K562 (cell line): ENCODE results near the gene FRMPD4. TPM values are rescaled to one million over a fixed set of nuclear protein-coding genes. Genes with fewer than 3 reads are reported as not detected.

Source experiments
- ATAC-seq: fragments of 200-7000 bp; cut with Tn5 transposase; 3 replicates; pipeline ENCODE4 v1.9.1; 2020; ENCODE audit warnings: moderate library complexity
- BruUV-seq: library from RNA; stranded (reverse); fragments of 400-500 nt; replicated peaks from 2 replicates; lab custom pipeline; 2021; lab: Mats Ljungman, UMichigan
- CTCF ChIA-PET: fragments of 300-600 bp; formaldehyde crosslinking; extraction: SDS; loops from one replicate; lab custom pipeline; 2021; ENCODE audit warnings: low intra/inter-chr PET ratio; lab: Yijun Ruan, JAX
- POLR2A ChIA-PET: fragments of 300-600, 350-650 bp; sonication (Branson Sonifier 250); formaldehyde crosslinking; extraction: SDS; loops from one replicate; lab custom pipeline; 2021; ENCODE audit warnings: antibody characterized with exemption, inconsistent platforms; lab: Yijun Ruan, JAX
- DNase-seq, 4 experiments: peaks; one replicate each; pipeline versions ENCODE4 v3.0.0 to v3.0.0-alpha.2; 2011 to 2018; ENCODE audit warnings: low spot score in 3 of 4, mixed read lengths in 3 of 4; ENCODE audit errors: extremely low read depth in 1 of 4
- FAIRE-seq: peaks from 2 replicates; lab custom pipeline; 2011; peaks lifted over from hg19 to GRCh38; lab: Jason Lieb, UNC
- H2AFZ ChIP-seq: 2 replicates; pipeline ENCODE4 v1.6.0; 2011; ENCODE audit warnings: low read depth, low read length, control low read depth, inconsistent platforms
- H3K27ac ChIP-seq: fragments of 200-600 bp; 3 replicates; pipeline ENCODE4 v1.8.0; 2011; ENCODE audit warnings: low read depth, mild to moderate bottlenecking, control low read depth, inconsistent platforms, low read length, moderate library complexity, mixed read lengths; ENCODE audit errors: extremely low read depth
- H3K27me3 ChIP-seq, 2 experiments: fragments of 300-600 bp in 1 of 2; 2 replicates in 1 of 2; 3 replicates in 1 of 2; pipeline versions ENCODE4 v1.6.0 to v1.8.0; 2011; ENCODE audit warnings: inconsistent platforms in 2 of 2, low read length in 2 of 2, mild to moderate bottlenecking in 1 of 2, mixed read lengths in 1 of 2, moderate library complexity in 1 of 2; ENCODE audit not compliant: control insufficient read depth in 2 of 2, insufficient read depth in 2 of 2
- H3K36me3 ChIP-seq: fragments of 300-600 bp; 3 replicates; pipeline ENCODE4 v1.8.0; 2011; ENCODE audit warnings: mild to moderate bottlenecking, low read length, inconsistent platforms; ENCODE audit not compliant: control insufficient read depth, insufficient read depth
- H3K4me1 ChIP-seq, 2 experiments: fragments of 200-600 bp in 1 of 2; replicated peaks in 1 of 2; 2 replicates in 1 of 2; 3 replicates in 1 of 2; pipeline versions ENCODE4 v1.5.1 to v1.8.0; 2011; ENCODE audit warnings: inconsistent platforms in 2 of 2, low read length in 2 of 2, mild to moderate bottlenecking in 1 of 2, mixed read lengths in 1 of 2, moderate library complexity in 1 of 2; ENCODE audit not compliant: control insufficient read depth in 2 of 2, insufficient read depth in 2 of 2
- H3K4me2 ChIP-seq: 2 replicates; pipeline ENCODE4 v1.6.1; 2011; ENCODE audit warnings: low read length, control low read depth, inconsistent platforms, mixed read lengths; ENCODE audit not compliant: insufficient read depth
- H3K4me3 ChIP-seq: fragments of 200-600 bp; sonication (generic), shearing (Covaris generic); 2 replicates; pipeline ENCODE4 v1.5.1; 2016; ENCODE audit warnings: control low read depth, inconsistent platforms
- H3K79me2 ChIP-seq: fragments of 200-600 bp; 3 replicates; pipeline ENCODE4 v1.8.0; 2011; ENCODE audit warnings: low read length, inconsistent platforms; ENCODE audit not compliant: control insufficient read depth, insufficient read depth
- H3K9ac ChIP-seq, 2 experiments: 2 replicates each; pipeline versions ENCODE4 v1.6.0 to v1.6.1; 2011; ENCODE audit warnings: low read depth in 2 of 2, low read length in 2 of 2, control low read depth in 1 of 2, inconsistent platforms in 1 of 2, mild to moderate bottlenecking in 1 of 2, mixed read lengths in 1 of 2; ENCODE audit not compliant: insufficient read depth in 1 of 2
- H3K9me1 ChIP-seq: one replicate; pipeline ENCODE4 v1.6.0; 2011; ENCODE audit warnings: inconsistent platforms, mild to moderate bottlenecking, low read length, moderate library complexity; ENCODE audit not compliant: control insufficient read depth, insufficient read depth
- H3K9me3 ChIP-seq: replicated peaks from 2 replicates; pipeline ENCODE4 v1.5.1; 2011; ENCODE audit warnings: low read depth, low read length, inconsistent platforms; ENCODE audit not compliant: control insufficient read depth, insufficient read depth
- H4K20me1 ChIP-seq: replicated peaks from 2 replicates; pipeline ENCODE4 v1.6.1; 2011; ENCODE audit warnings: low read length, inconsistent platforms, mixed read lengths; ENCODE audit not compliant: control insufficient read depth, insufficient read depth
- BCOR ChIP-seq: fragments of 450-650 bp; IDR thresholded peaks from 2 replicates; pipeline ENCODE4 v1.6.1; 2016
- BMI1 ChIP-seq: fragments of 150-350 bp; IDR thresholded peaks from 2 replicates; pipeline ENCODE4 v1.6.1; 2014; ENCODE audit warnings: low read length
- CHD2 ChIP-seq: IDR thresholded peaks from 2 replicates; pipeline ENCODE4 v1.6.1; 2011; ENCODE audit warnings: low read depth, low read length
- CREB3L1 ChIP-seq: fragments of 450-650 bp; IDR thresholded peaks from 2 replicates; pipeline ENCODE4 v1.6.1; 2014; ENCODE audit warnings: low read depth, mild to moderate bottlenecking, moderate library complexity, borderline replicate concordance
- DIDO1 ChIP-seq: fragments of 450-650 bp; IDR thresholded peaks from 2 replicates; pipeline ENCODE4 v1.6.1; 2016; ENCODE audit warnings: low read depth, missing biosample characterization, missing genetic modification characterization
- EHMT2 ChIP-seq: fragments of 450-650 bp; IDR thresholded peaks from 2 replicates; pipeline ENCODE4 v1.6.1; 2018; ENCODE audit warnings: antibody characterized with exemption
- FOXO4 ChIP-seq: fragments of 450-650 bp; formaldehyde crosslinking; IDR thresholded peaks from 2 replicates; pipeline ENCODE4 v1.4.0; 2020; ENCODE audit warnings: mild to moderate bottlenecking, moderate library complexity
- HNRNPL ChIP-seq: fragments of 200-400 bp; formaldehyde crosslinking; IDR thresholded peaks from 2 replicates; pipeline ENCODE4 v1.6.1; 2017; ENCODE audit warnings: low read depth, mild to moderate bottlenecking, low read length
- NCOA1 ChIP-seq: fragments of 450-650 bp; IDR thresholded peaks from 2 replicates; pipeline ENCODE4 v1.6.1; 2016; ENCODE audit warnings: low read depth
- RBM22 ChIP-seq: fragments of 200-400 bp; formaldehyde crosslinking; IDR thresholded peaks from 2 replicates; pipeline ENCODE4 v1.6.1; 2018; ENCODE audit warnings: low read length, low read depth; ENCODE audit not compliant: poor library complexity, severe bottlenecking
- RBM34 ChIP-seq: fragments of 200-400 bp; formaldehyde crosslinking; IDR thresholded peaks from 2 replicates; pipeline ENCODE4 v1.6.1; 2018; ENCODE audit warnings: low read length, borderline replicate concordance; ENCODE audit not compliant: insufficient read depth
- SNAPC5 ChIP-seq: fragments of 250-450 bp; sonication (Bioruptor Pico); IDR thresholded peaks from 2 replicates; pipeline ENCODE4 v1.8.0; 2021; ENCODE audit warnings: moderate library complexity, mild to moderate bottlenecking, inconsistent platforms
- TAF7 ChIP-seq: fragments of 450-650 bp; IDR thresholded peaks from 2 replicates; pipeline ENCODE4 v1.6.1; 2016; ENCODE audit warnings: missing genetic modification characterization, missing compliant biosample characterization
- TCFL5 ChIP-seq: fragments of 250-450 bp; sonication (Bioruptor Pico); conservative IDR thresholded peaks from 2 replicates; pipeline ENCODE4 v1.6.1; 2021; ENCODE audit warnings: mild to moderate bottlenecking, moderate library complexity, matching md5 sums
- ZC3H8 ChIP-seq: fragments of 450-650 bp; IDR thresholded peaks from 2 replicates; pipeline ENCODE4 v1.6.1; 2017
- ZNF140 ChIP-seq: fragments of 250-450 bp; sonication (Bioruptor Pico); IDR thresholded peaks from 2 replicates; pipeline ENCODE4 v1.8.0; 2021; ENCODE audit warnings: moderate library complexity, mild to moderate bottlenecking, inconsistent platforms
- ZNF253 ChIP-seq: fragments of 250-450 bp; sonication (Bioruptor Pico); conservative IDR thresholded peaks from 2 replicates; pipeline ENCODE4 v1.6.1; 2021; ENCODE audit warnings: mild to moderate bottlenecking
- ZNF263 ChIP-seq: sonication (generic); formaldehyde crosslinking; IDR thresholded peaks from 2 replicates; pipeline ENCODE4 v1.8.0; 2022; ENCODE audit warnings: mild to moderate bottlenecking, missing genetic modification reagents, borderline replicate concordance
- ZNF518B ChIP-seq: fragments of 250-450 bp; sonication (Bioruptor Pico); IDR thresholded peaks from 2 replicates; pipeline ENCODE4 v1.5.0; 2021; ENCODE audit warnings: mild to moderate bottlenecking, moderate library complexity
- WGBS: fragments of 100-300 bp; shearing (Covaris generic); methylation state at CpG from one replicate; pipeline ENCODE4 v1.1.6; 2016; ENCODE audit warnings: low coverage, mixed read lengths; ENCODE audit not compliant: insufficient coverage; ENCODE audit errors: missing lambda C conversion rate; 5-methylcytosine and 5-hydroxymethylcytosine counted together
- in situ Hi-C: fragments of 300-500 bp; cut with MboI; formaldehyde crosslinking; loops from 4 replicates; pipeline ENCODE4 v1.15.0; 2018; ENCODE audit warnings: inconsistent platforms, mixed read lengths
- intact Hi-C: fragments of 100-400 bp; cut with micrococcal nuclease; formaldehyde crosslinking; loops from 2 replicates; pipeline ENCODE4 v1.14.2; 2022
- polyA plus RNA-seq, 8 experiments: library from polyadenylated mRNA; depleted of rRNA in 4 of 8; stranded (reverse) in 5 of 8; unstranded in 3 of 8; fragments of >200 nt; fragmentation: Nextera tagmentation in 2 of 8; fragmentation: Illumina TruSeq in 1 of 8; extraction: Ambion mirVana in 2 of 8; extraction: Trizol in 1 of 8; gene quantifications; 2 replicates each; pipeline versions ENCODE4 v1.2.1 to v1.2.3, GENCODE V29; 2011 to 2014; ENCODE audit warnings: inconsistent platforms in 1 of 8, missing spikeins in 1 of 8
- total RNA-seq, 7 experiments: library from RNA; depleted of rRNA in 6 of 7; stranded (reverse); fragments of >200 nt in 6 of 7; fragmentation: Illumina TruSeq in 2 of 7; extraction: Trizol in 2 of 7; gene quantifications; 2 replicates each; pipeline versions ENCODE4 v1.2.1 to v1.2.3, GENCODE V29; 2011 to 2021; ENCODE audit warnings: low replicate concordance in 1 of 7

FRMPD4 gene
- total and polyA plus RNA-seq, 9 of the 15 experiments (the other 6 are each of a cell fraction or from before 2014, with no cell fraction given) = not detected

- TF ChIP-seq TAF7 (no peak), SNAPC5 (no peak), EHMT2 (no peak), RBM34 (no peak), CREB3L1 (no peak)
Measured at GRCh38 chrX:12722314-12722713, 584.0 kb downstream of the FRMPD4 start (continued).

- H3K4me2 ChIP-seq = no peak overlapping the region
- H3K9me3 ChIP-seq = no peaks in the 10 kb centered on the region
- FAIRE-seq (no peak), ATAC-seq (no peak), DNase-seq (no peak)
- ChIA-PET CTCF (no interaction called here), POLR2A (no interaction called here)
- H3K9ac ChIP-seq = no peak overlapping the region
- intact Hi-C loops (no loop called here), in situ Hi-C loops (no loop called here)
- H3K4me3 ChIP-seq = no peak overlapping the region
- H4K20me1 ChIP-seq = no peaks in the 10 kb centered on the region
- no peak overlapping the region for H2AFZ ChIP-seq
- no peaks in the 10 kb centered on the region for H3K36me3 ChIP-seq
- H3K79me2 ChIP-seq = no peaks in the 10 kb centered on the region
- H3K27me3 ChIP-seq = 0 out of 5 replicates have a peak, but pooled peaks cover 0 to 4% of the 10 kb centered on the region in 2 experiments
- no peaks in the 10 kb centered on the region for H3K9me1 ChIP-seq
- BruUV-seq = no TSS peak
- WGBS = 2% methylated on average over 6 of the region's 6 CpGs
- no peaks in the 10 kb centered on the region for H3K4me1 ChIP-seq
- H3K27ac ChIP-seq = no peak overlapping the region
- TF ChIP-seq TCFL5 (CRISPR knock-in tag) = no peak
- no peak for TF ChIP-seq NCOA1
- TF ChIP-seq HNRNPL = no peak
- TF ChIP-seq ZNF518B = no peak
- TF ChIP-seq CHD2 = no peak
- TF ChIP-seq DIDO1 (tag) = no peak
- no peak for TF ChIP-seq ZNF253
- no peak for TF ChIP-seq BMI1
- TF ChIP-seq BCOR = no peak
- TF ChIP-seq ZC3H8 = no peak
- TF ChIP-seq RBM22 = no peak
- TF ChIP-seq ZNF263 (CRISPR knock-in tag) = no peak
- TF ChIP-seq ZNF140 = no peak
- no peak for TF ChIP-seq FOXO4 (CRISPR knock-in tag)
Measured at GRCh38 chrX:12741416-12741815, 603.1 kb downstream of the FRMPD4 start.
